ENCODE results near the gene TRIM34. TPM values are rescaled to one million over a fixed set of nuclear protein-coding genes. Genes with fewer than 3 reads are reported as not detected.
A peak's percentile ranks its signal among the peaks of the same experiment; 100 is the strongest.
"Not testable (repeated sequence)": the region's sequence is repeated elsewhere in the genome, so short reads cannot be mapped to it uniquely, and the experiment has no call there.

Gene TRIM34
- total and polyA plus RNA-seq, 4 donors: 1.7 to 3.8 (median 2.5) TPM

GRCh38 chr11:5690216-5690615 lies 65.4 kb downstream of the TRIM34 start (continued):
- TF ChIP-seq REST (IDR thresholded peaks at IDR 0.05) (no peak), TAF1 (conservative IDR thresholded peaks at IDR 0.05) (no peak), NR2F2 (IDR thresholded peaks at IDR 0.05) (no peak)

- peaks cover 0 to 6% (median 2%) of the 10 kb centered on the region in 4 donors for H3K4me1 ChIP-seq (ENCODE audit: control insufficient read depth in 4 of 4, insufficient read depth in 4 of 4, low read length in 3 of 4)
- 52% methylated on average over 5 of the region's 5 CpGs for WGBS
- peak overlapping the region in 1 of 2 donors; percentile 8 for H3K9ac ChIP-seq (ENCODE audit: low read depth in 1 of 2, low read length in 2 of 2)
- H3K27ac ChIP-seq (ENCODE audit: low read depth in 1 of 2, low read length in 2 of 2): peak overlapping the region; percentile 71 to 76
- H3K27me3 ChIP-seq (ENCODE audit: control insufficient read depth in 4 of 4, insufficient read depth in 4 of 4, low read length in 3 of 4): no peaks in the 10 kb centered on the region
- peak overlapping the region in 2 of 3 donors; percentile 30 to 39 for H3K4me3 ChIP-seq (ENCODE audit: low read depth in 1 of 3, low read length in 3 of 3)
- TF ChIP-seq RXRA (IDR thresholded peaks at IDR 0.05) (no peak), EGR1 (IDR thresholded peaks at IDR 0.05; ENCODE audit: low read depth in 2 of 2) (no peak), FOXA1 (IDR thresholded peaks at IDR 0.05) (no peak), YY1 (IDR thresholded peaks at IDR 0.05) (no peak), ATF3 (IDR thresholded peaks at IDR 0.05) (no peak), HNF4A (conservative IDR thresholded peaks at IDR 0.05) (no peak), FOXA2 (IDR thresholded peaks at IDR 0.05) (no peak), CTCF (IDR thresholded peaks at IDR 0.05; ENCODE audit: low read depth, low read length, missing input control) (no peak), NR2F2 (IDR thresholded peaks at IDR 0.05) (no peak), RAD21 (IDR thresholded peaks at IDR 0.05) (no peak), REST (IDR thresholded peaks at IDR 0.05) (no peak), HNF4G (IDR thresholded peaks at IDR 0.05) (no peak)
- no peaks in the 10 kb centered on the region for H3K36me3 ChIP-seq (ENCODE audit: control insufficient read depth in 4 of 4, insufficient read depth in 3 of 4, low read depth in 1 of 4, low read length in 3 of 4)
- DNase-seq (ENCODE audit: low spot score): no peak
- no peaks in the 10 kb centered on the region for H3K9me3 ChIP-seq (ENCODE audit: control insufficient read depth in 4 of 4, low read length in 3 of 4)
Observed at GRCh38 chr11:5690736-5691135, 65.9 kb downstream of the TRIM34 start.

GRCh38 chr11:5691238-5691963 lies 66.6 kb downstream of the TRIM34 start:
- H3K4me3 ChIP-seq (ENCODE audit: low read depth in 1 of 3, low read length in 3 of 3): peak overlapping the region in 1 of 3 donors; percentile 30
- 69% methylated on average over 12 of the region's 12 CpGs for WGBS
- not testable (repeated sequence) for H3K9ac ChIP-seq (ENCODE audit: low read depth in 1 of 2, low read length in 2 of 2); H3K4me1 ChIP-seq (ENCODE audit: control insufficient read depth in 4 of 4, insufficient read depth in 4 of 4, low read length in 3 of 4); H3K36me3 ChIP-seq (ENCODE audit: control insufficient read depth in 4 of 4, insufficient read depth in 3 of 4, low read depth in 1 of 4, low read length in 3 of 4); H3K9me3 ChIP-seq (ENCODE audit: control insufficient read depth in 4 of 4, low read length in 3 of 4); H3K27me3 ChIP-seq (ENCODE audit: control insufficient read depth in 4 of 4, insufficient read depth in 4 of 4, low read length in 3 of 4); DNase-seq (ENCODE audit: low spot score)
- peak overlapping the region in 1 of 2 donors; percentile 76 for H3K27ac ChIP-seq (ENCODE audit: low read depth in 1 of 2, low read length in 2 of 2)

All from liver (tissue), 9 donors.